H1 (cell line): ENCODE measurements around the gene PRC1. TPM values are rescaled to one million over a fixed set of nuclear protein-coding genes. Genes with fewer than 3 reads are reported as not detected.

Source experiments
- EP300 ChIP-seq, 2 experiments: IDR thresholded peaks; 1 replicate in 1 of 2; 2 replicates in 1 of 2; pipeline ENCODE4 v1.6.1; 2011 to 2012; ENCODE audit warnings: low read depth in 2 of 2, low read length in 2 of 2, mild to moderate bottlenecking in 2 of 2, borderline replicate concordance in 1 of 2, inconsistent platforms in 1 of 2, moderate library complexity in 1 of 2
- GTF2F1 ChIP-seq: IDR thresholded peaks from 2 replicates; pipeline ENCODE4 v1.6.1; 2012; ENCODE audit warnings: low read depth, low read length, improper control_type of control experiment, borderline replicate concordance
- NANOG ChIP-seq: IDR thresholded peaks from 2 replicates; pipeline ENCODE4 v1.6.1; 2011; ENCODE audit warnings: low read length, low read depth, mild to moderate bottlenecking, inconsistent platforms; ENCODE audit not compliant: insufficient read depth, poor library complexity, severe bottlenecking
- RNF2 ChIP-seq: fragments of 200-900, 300-1000 bp; sonication (generic); IDR thresholded peaks from 2 replicates; pipeline ENCODE4 v1.7.1; 2016; ENCODE audit warnings: borderline replicate concordance, low read depth, mild to moderate bottlenecking, antibody characterized with exemption, low read length; ENCODE audit not compliant: poor library complexity, severe bottlenecking; ENCODE audit errors: missing control alignments
- SAP30 ChIP-seq: fragments of 300-600 bp; sonication (generic); IDR thresholded peaks from 2 replicates; pipeline ENCODE4 v1.7.1; 2012; ENCODE audit warnings: low read length, moderate library complexity, mild to moderate bottlenecking, inconsistent platforms; ENCODE audit not compliant: insufficient read depth, insufficient replicate concordance
- SP4 ChIP-seq: IDR thresholded peaks from 2 replicates; pipeline ENCODE4 v1.6.1; 2012; ENCODE audit warnings: low read length, inconsistent platforms
- polyA plus RNA-seq, 7 experiments: library from polyadenylated mRNA; depleted of rRNA in 3 of 7; stranded (reverse) in 5 of 7; unstranded in 2 of 7; fragments of >200 nt in 5 of 7; fragments of 200-250 nt in 2 of 7; gene quantifications; 1 replicate in 5 of 7; 2 replicates in 1 of 7; 4 replicates in 1 of 7; pipeline versions ENCODE4 v1.2.1 to v1.2.3, GENCODE V29; 2011 to 2013; ENCODE audit warnings: missing spikeins in 2 of 7, mixed read lengths in 2 of 7
- total RNA-seq: library from RNA; stranded (reverse); fragmentation: NEBNext Ultra II Directional; extraction: Animal tissue kit (Norgen Biotek cat#: 25700); gene quantifications from 2 replicates; pipeline ENCODE4 v1.2.1, GENCODE V29; 2021
- TF ChIP-seq, protein P1 (sequence below): IDR thresholded peaks from 2 replicates; pipeline ENCODE4 v1.6.1; 2012; ENCODE audit warnings: inconsistent platforms

Gene PRC1
- total and polyA plus RNA-seq, 2 of the 8 experiments (the other 6 are each of a cell fraction or from before 2014, with no cell fraction given): 90.7 to 181 TPM

DNA sequence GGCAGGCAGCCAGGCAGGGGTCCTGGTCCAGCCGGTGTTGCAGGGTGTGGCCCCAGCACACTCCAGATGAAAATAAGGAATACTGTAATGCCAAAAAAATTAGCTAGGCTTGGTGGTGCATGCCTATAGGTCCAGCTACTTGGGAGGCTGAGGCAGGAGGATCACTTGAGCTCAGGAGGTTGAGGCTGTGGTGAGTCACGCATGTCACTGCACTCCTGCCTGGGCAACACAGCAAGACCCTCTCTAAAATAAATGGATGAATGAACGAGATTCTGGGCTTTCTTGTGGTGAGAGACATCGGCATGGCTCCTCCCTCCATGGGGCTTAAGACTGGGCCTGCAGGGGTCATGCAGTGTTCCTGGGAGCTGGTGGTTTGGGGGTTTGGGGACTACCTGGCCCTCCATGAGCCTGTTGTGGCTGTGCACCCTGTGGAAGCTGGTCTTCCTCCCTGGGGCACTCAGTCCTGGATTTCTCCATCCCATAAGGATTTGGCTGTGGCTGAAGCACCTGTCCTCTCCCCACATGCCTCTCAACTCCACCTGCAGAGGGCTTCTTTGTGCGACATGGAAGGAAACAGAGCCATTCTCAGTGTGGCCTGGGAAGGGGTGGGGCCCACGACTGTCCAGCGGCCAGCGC lies 47.3 kb downstream of the PRC1 start (continued):
- TF ChIP-seq, protein P1, sequence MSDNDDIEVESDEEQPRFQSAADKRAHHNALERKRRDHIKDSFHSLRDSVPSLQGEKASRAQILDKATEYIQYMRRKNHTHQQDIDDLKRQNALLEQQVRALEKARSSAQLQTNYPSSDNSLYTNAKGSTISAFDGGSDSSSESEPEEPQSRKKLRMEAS: no peak
- no peak for TF ChIP-seq RNF2
- no peak for TF ChIP-seq SP4
- TF ChIP-seq SAP30: no peak
- no peak for TF ChIP-seq NANOG
- TF ChIP-seq EP300 (IDR thresholded peaks at IDR 0.05; ENCODE audit: borderline replicate concordance in 1 of 2, low read depth in 2 of 2, low read length in 2 of 2): no peak
- no peak for TF ChIP-seq GTF2F1
- TF ChIP-seq, all 59 proteins: peak for 0
